Activated CD4-positive, alpha-beta T cell treated with anti-CD3 and anti-CD28 coated beads for 36 hours (primary cell): ENCODE data around the gene HAUS7. TPM values are rescaled to one million over a fixed set of nuclear protein-coding genes. Genes with fewer than 3 reads are reported as not detected.
A peak's percentile ranks its signal among the peaks of the same experiment; 100 is the strongest.

ENCODE experiments used
- ATAC-seq: fragments of 200-7000 bp; cut with Tn5 transposase; one replicate; pipeline ENCODE4 v1.10.0; 2021; ENCODE audit warnings: mild to moderate bottlenecking, moderate library complexity
- CTCF ChIA-PET: fragments of 350-600 bp; sonication (Branson Sonifier 250); formaldehyde crosslinking; loops from one replicate; lab custom pipeline; 2021; ENCODE audit warnings: antibody characterized with exemption; lab: Charles Lee
- POLR2A ChIA-PET: fragments of 350-600 bp; sonication (Branson Sonifier 250); formaldehyde crosslinking; loops from one replicate; lab custom pipeline; 2021; ENCODE audit warnings: antibody characterized with exemption, inconsistent platforms; lab: Charles Lee
- DNase-seq: peaks from one replicate; pipeline ENCODE4 v3.0.0-alpha.2; 2020
- H3K27ac Mint-ChIP-seq: one replicate; pipeline ENCODE4 v1.8.0; 2021; ENCODE audit warnings: mixed read lengths
- H3K27me3 Mint-ChIP-seq: one replicate; pipeline ENCODE4 v1.8.0; 2021; ENCODE audit warnings: mixed read lengths
- H3K36me3 Mint-ChIP-seq: one replicate; pipeline ENCODE4 v1.8.0; 2021; ENCODE audit warnings: low read depth, mixed read lengths
- H3K4me1 Mint-ChIP-seq: one replicate; pipeline ENCODE4 v1.8.0; 2021; ENCODE audit warnings: mixed read lengths
- H3K4me3 Mint-ChIP-seq: one replicate; pipeline ENCODE4 v1.8.0; 2021; ENCODE audit warnings: mild to moderate bottlenecking, moderate library complexity, mixed read lengths
- H3K9me3 Mint-ChIP-seq: one replicate; pipeline ENCODE4 v1.8.0; 2021; ENCODE audit warnings: low read depth, mixed read lengths
- intact Hi-C, 2 experiments: fragments of 100-400 bp; cut with DNase I in 1 of 2; cut with micrococcal nuclease in 1 of 2; formaldehyde crosslinking; loops; one replicate each; pipeline versions ENCODE4 v1.14.2 to v1.15.1; 2022 to 2024; cut with DNase I, micrococcal nuclease
- total RNA-seq, 2 experiments: library from RNA; stranded (reverse); gene quantifications; one replicate each; pipeline ENCODE4 v1.2.3, GENCODE V29; 2021

HAUS7 gene
- total RNA-seq, 2 experiments from 2014 or later, result 41.9 to 70.0 TPM

DNA sequence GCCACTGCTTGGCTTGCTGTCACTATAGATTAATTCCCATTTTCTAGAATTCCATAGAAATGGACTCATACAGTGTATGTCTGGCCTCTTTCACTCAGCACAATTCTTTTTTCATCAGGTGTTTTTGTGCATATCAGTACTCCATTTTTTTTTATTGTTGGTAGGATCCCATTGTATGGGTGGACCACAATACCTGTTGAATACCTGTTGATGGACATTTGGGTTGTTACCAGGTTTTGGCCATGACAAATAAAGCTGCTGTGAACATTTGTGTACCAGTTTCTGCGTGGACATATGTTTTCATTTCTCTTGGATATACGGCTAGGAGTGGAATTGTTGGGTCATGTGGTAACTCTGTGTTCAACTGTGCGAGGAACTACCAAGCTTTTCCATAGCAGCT lies 44.2 kb downstream of the HAUS7 start:
- H3K27me3 Mint-ChIP-seq, result no peaks in the 10 kb centered on the region
- H3K36me3 Mint-ChIP-seq, result no peaks in the 10 kb centered on the region
- no peaks in the 10 kb centered on the region for H3K4me1 Mint-ChIP-seq
- POLR2A ChIA-PET, result no interaction called here
- H3K4me3 Mint-ChIP-seq, result no peak overlapping the region
- intact Hi-C loops, result no loop called here
- no peak overlapping the region for H3K27ac Mint-ChIP-seq
- H3K9me3 Mint-ChIP-seq, result no peaks in the 10 kb centered on the region
- ATAC-seq (no peak), DNase-seq (no peak)
- CTCF ChIA-PET, result interaction anchor here (0.7 kb wide), 1 partner anchor 89 kb away, joined by 3 read pairs; no protein-coding TSS in a partner anchor

DNA sequence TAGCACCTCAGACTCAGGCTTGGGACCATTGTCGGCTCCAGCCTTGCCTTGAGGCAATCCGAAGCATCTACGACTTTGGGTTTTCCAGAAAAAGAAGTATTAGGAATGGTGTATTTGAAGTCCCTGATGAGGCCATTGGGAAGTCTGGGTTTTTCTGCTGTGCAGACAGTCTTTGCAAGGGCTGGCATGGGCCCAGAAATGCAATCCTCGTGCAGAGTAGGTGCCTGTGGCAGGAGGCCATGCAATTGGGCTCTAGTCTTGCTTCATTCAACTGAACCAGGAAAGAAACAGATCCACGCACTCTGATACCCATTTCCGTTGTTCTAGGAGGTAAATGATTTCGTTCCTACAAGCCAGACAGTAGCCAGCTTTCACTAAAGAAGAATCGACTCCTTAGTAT lies 46.7 kb downstream of the HAUS7 start:
- intact Hi-C loops, result no loop called here
- DNase-seq, result no peak
- Mint-ChIP-seq H3K27ac (no peak overlapping the region), H3K9me3 (no peaks in the 10 kb centered on the region), H3K27me3 (no peaks in the 10 kb centered on the region), H3K4me1 (no peaks in the 10 kb centered on the region), H3K4me3 (no peak overlapping the region), H3K36me3 (no peaks in the 10 kb centered on the region)
- ChIA-PET CTCF (interaction anchor here (0.5 kb wide), 1 partner anchor 362 kb away, joined by 4 read pairs; no protein-coding TSS in a partner anchor), POLR2A (no interaction called here)
- no peak for ATAC-seq

- no peaks in the 10 kb centered on the region for H3K36me3 Mint-ChIP-seq
Measured at GRCh38 chrX:153421856-153422255, 48.5 kb downstream of the HAUS7 start.

DNA sequence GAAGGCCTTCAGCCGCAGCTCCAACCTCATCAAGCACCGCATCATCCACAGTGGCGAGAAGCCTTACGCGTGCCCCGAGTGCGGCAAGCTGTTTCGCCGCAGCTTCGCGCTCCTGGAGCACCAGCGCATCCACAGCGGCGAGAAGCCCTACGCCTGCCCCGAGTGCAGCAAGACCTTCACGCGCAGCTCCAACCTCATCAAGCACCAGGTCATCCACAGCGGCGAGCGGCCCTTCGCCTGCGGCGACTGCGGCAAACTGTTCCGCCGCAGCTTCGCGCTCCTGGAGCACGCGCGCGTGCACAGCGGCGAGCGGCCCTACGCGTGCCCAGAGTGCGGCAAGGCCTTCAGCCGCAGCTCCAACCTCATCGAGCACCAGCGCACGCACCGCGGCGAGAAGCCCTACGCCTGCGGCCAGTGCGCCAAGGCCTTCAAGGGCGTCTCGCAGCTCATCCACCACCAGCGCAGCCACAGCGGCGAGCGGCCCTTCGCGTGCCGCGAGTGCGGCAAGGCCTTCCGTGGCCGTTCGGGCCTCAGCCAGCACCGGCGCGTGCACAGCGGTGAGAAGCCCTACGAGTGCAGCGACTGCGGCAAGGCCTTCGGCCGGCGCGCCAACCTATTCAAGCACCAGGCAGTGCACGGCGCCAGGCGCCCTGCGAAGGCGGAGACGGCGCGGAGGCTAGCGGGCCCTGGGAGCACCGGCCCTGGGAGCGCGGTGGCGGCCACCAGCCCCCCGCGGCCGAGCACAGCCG lies 49.4 kb downstream of the HAUS7 start:
- Mint-ChIP-seq H3K4me1 (no peaks in the 10 kb centered on the region), H3K36me3 (no peaks in the 10 kb centered on the region), H3K4me3 (no peak overlapping the region), H3K9me3 (no peaks in the 10 kb centered on the region), H3K27ac (no peak overlapping the region), H3K27me3 (no peaks in the 10 kb centered on the region)
- intact Hi-C loops, result no loop called here
- POLR2A ChIA-PET, result no interaction called here
- ATAC-seq (no peak), DNase-seq (no peak)
- CTCF ChIA-PET, result no interaction called here

More at GRCh38 chrX:153421856-153422255, 48.5 kb downstream of the HAUS7 start:
- CTCF ChIA-PET, result no interaction called here
- H3K27ac Mint-ChIP-seq, result no peak overlapping the region
- H3K27me3 Mint-ChIP-seq, result no peaks in the 10 kb centered on the region
- DNase-seq, result no peak
- no peaks in the 10 kb centered on the region for H3K9me3 Mint-ChIP-seq
- intact Hi-C loops, result no loop called here
- no peaks in the 10 kb centered on the region for H3K4me1 Mint-ChIP-seq
- ATAC-seq, result no peak
- H3K4me3 Mint-ChIP-seq, result no peak overlapping the region
- POLR2A ChIA-PET, result no interaction called here

DNA sequence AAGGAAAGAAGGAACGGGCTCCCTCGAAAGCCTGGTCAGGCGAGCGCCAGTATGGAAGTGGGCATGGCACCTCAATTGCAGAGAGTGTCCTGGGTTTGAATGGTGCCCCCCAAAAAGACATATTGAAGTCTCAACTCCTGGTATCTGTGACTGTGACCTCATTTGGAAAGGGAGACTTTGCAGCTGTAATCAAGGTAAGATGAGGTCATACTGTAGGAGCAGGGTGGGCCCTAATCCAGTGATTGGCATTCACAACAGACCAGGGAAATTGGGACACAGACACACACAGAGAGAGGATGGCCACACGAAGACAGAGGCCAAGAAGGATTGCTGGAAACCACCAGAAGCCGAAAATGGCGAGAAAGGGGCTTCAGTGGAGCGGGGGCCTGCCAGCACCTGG lies 52.7 kb downstream of the HAUS7 start:
- Mint-ChIP-seq H3K27me3 (no peaks in the 10 kb centered on the region), H3K9me3 (no peaks in the 10 kb centered on the region), H3K4me3 (no peak overlapping the region), H3K4me1 (no peaks in the 10 kb centered on the region), H3K27ac (no peak overlapping the region), H3K36me3 (no peaks in the 10 kb centered on the region)
- DNase-seq (no peak), ATAC-seq (no peak)
- ChIA-PET CTCF (interaction anchor here (0.7 kb wide), 1 partner anchor 83 kb away, joined by 3 read pairs; the partner anchor contains the start of gene ZNF275), POLR2A (no interaction called here)
- intact Hi-C loops, result no loop called here

DNA sequence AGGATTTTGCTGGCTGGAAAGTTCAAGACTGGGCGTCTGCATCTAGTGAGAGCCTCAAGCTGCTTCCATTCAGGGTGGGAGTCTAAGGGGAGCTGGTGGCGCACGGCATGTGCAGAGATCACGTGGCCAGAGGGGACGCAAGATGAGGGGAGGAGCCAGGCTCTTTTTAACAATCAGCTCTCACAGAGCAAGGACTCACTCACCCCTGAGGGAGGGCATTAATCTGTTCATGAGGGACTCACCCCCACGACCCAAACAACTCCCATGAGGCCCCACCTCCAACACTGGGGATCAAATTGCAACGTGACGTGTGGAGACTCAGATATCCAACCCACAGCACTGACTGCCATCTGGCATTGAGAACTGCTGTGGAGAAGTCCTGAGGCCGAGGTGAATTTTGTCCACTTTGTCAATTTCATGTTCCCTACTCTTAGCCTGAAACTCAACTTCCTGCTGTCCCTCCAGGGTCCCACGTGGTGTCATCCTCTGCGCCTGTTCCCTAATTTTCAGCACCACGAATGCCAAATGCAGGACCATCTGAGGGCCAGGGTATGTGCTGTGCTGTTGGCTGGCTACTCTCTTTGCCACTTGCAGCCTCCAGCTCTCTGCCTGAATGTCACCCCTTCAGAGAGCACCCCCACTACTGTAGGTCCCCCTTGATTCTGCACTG lies 53.5 kb downstream of the HAUS7 start:
- ATAC-seq, result no peak
- intact Hi-C loops, result no loop called here
- no peak for DNase-seq

DNA sequence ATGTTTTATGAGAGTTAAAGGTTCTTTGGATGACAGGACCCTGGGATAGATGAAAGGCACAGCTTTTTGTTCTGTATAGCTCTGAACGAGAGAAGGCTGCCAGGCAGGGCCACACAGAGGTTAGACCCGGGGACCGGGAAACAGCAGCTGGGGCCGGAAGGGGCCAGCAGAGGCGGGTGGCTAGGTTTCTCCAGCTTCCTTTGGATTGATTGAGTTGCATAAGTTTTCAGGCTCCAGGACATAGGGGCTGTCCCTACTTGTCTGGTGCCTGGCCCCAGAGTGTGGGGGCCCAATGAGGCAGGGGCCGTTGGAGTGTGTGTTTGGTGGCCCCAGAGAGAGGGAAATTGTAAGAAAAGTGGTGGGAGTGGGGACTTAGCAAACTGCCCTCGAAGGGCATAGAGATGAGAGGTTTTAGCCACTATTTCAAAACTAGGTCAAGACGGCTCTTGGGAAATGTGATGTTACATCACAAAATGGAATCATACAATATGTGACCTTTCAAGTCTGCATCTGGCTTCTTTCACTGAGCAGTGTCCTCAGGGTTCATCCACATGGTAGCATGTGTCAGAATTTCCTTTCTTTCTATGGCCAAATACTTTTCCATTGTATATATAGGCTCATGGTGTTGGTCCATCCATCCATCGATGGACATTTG lies 55.4 kb downstream of the HAUS7 start:
- Mint-ChIP-seq H3K27ac (no peak overlapping the region), H3K27me3 (no peaks in the 10 kb centered on the region), H3K4me1 (peaks cover 7% of the 10 kb centered on the region), H3K4me3 (no peak overlapping the region), H3K36me3 (no peaks in the 10 kb centered on the region), H3K9me3 (no peaks in the 10 kb centered on the region)
- CTCF ChIA-PET, result no interaction called here
- DNase-seq, result no peak
- no peak for ATAC-seq
- POLR2A ChIA-PET, result no interaction called here
- intact Hi-C loops, result loop anchor here in 1 of 2 experiments (5.0 kb wide), 1 partner anchor 473 kb away; no protein-coding TSS in a partner anchor

More for the DNA sequence above, 53.5 kb downstream of the HAUS7 start:
- Mint-ChIP-seq H3K27ac (no peak overlapping the region), H3K27me3 (no peaks in the 10 kb centered on the region), H3K4me1 (peaks cover 6% of the 10 kb centered on the region), H3K4me3 (no peak overlapping the region), H3K9me3 (no peaks in the 10 kb centered on the region), H3K36me3 (no peaks in the 10 kb centered on the region)
- ChIA-PET CTCF (no interaction called here), POLR2A (no interaction called here)

DNA sequence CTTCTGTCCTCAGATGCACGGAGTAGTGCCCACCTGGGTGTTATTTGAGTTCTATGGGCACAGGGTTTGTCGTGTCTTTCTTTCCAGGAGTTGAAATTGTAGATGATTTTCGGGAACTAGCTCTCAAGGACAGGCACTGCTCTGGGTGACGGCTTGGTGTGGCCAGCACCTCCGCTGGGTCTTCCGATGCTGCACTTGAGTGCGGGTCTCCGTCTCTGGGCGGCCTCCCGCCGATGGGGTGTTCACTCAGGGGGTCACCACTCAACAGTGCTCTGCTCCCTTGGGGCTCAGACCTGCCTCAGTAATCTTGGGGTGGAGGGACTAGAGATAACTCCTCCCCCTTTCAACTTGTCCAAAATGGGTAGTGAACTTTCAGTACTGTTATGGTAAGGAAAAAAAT lies 56.6 kb downstream of the HAUS7 start:
- Mint-ChIP-seq H3K9me3 (no peaks in the 10 kb centered on the region), H3K36me3 (no peaks in the 10 kb centered on the region), H3K4me1 (peaks cover 7% of the 10 kb centered on the region), H3K27ac (no peak overlapping the region), H3K27me3 (no peaks in the 10 kb centered on the region), H3K4me3 (no peak overlapping the region)
- POLR2A ChIA-PET, result no interaction called here
- CTCF ChIA-PET, result no interaction called here
- DNase-seq (no peak), ATAC-seq (no peak)
- intact Hi-C loops, result loop anchor here in 1 of 2 experiments (5.0 kb wide), 1 partner anchor 471 kb away; no protein-coding TSS in a partner anchor

GRCh38 chrX:153412746-153413720 lies 57.3 kb downstream of the HAUS7 start:
- no peak for DNase-seq
- CTCF ChIA-PET, result no interaction called here
- no peak overlapping the region for H3K4me3 Mint-ChIP-seq
- no peak overlapping the region for H3K27ac Mint-ChIP-seq
- intact Hi-C loops, result loop anchor here in 1 of 2 experiments (5.0 kb wide), 1 partner anchor 471 kb away; no protein-coding TSS in a partner anchor
- peaks cover 7% of the 10 kb centered on the region for H3K4me1 Mint-ChIP-seq
- ATAC-seq, result no peak
- H3K9me3 Mint-ChIP-seq, result no peaks in the 10 kb centered on the region
- POLR2A ChIA-PET, result no interaction called here
- H3K27me3 Mint-ChIP-seq, result no peaks in the 10 kb centered on the region
- no peaks in the 10 kb centered on the region for H3K36me3 Mint-ChIP-seq

DNA sequence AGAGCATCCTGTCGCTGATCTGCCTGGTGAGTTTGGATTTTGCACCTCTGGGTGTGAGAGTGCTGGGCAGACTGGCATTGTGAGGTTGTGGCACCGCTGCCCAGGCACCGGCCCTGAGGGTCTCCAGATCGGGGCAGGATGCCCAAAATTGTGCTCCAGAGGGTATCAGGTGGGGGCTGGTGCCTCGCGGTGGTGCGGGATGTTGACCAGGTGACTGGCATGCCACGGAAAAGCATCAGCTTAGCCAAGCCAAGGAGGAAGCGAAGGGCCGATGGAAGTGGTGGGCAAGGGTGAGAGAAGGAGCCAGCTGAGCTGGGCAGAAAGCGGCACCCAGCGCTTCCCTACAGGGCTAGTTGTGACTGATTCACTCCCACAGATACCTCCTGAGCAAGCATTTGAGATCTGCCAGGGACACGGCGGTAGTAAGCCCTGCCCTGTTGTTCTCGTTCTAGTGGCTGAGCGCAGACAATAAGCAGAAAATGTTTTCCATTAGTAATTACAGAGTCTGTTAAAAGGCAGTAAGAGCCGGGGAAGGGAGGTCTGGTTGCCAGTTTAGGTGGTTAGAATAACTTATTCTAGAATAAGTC lies 58.3 kb downstream of the HAUS7 start:
- CTCF ChIA-PET, result interaction anchor here (0.6 kb wide), 1 partner anchor 14 kb away, joined by 3 read pairs; no protein-coding TSS in a partner anchor
- H3K36me3 Mint-ChIP-seq, result no peaks in the 10 kb centered on the region

More for the DNA sequence above, 58.3 kb downstream of the HAUS7 start:
- ATAC-seq, result no peak
- peak overlapping the region; percentile 64 for H3K4me3 Mint-ChIP-seq
- H3K27me3 Mint-ChIP-seq, result no peaks in the 10 kb centered on the region
- H3K9me3 Mint-ChIP-seq, result no peaks in the 10 kb centered on the region
- no peak for DNase-seq
- peaks cover 7% of the 10 kb centered on the region for H3K4me1 Mint-ChIP-seq
- POLR2A ChIA-PET, result no interaction called here
- H3K27ac Mint-ChIP-seq, result no peak overlapping the region
- intact Hi-C loops, result loop anchor here in 1 of 2 experiments (2.0 to 5.0 kb wide), 2 partner anchors 59 to 470 kb away; partner anchors contain the start of gene HAUS7
